ENCODE data around the gene ARHGAP22. TPM values are rescaled to one million over a fixed set of nuclear protein-coding genes. Genes with fewer than 3 reads are reported as not detected.

ARHGAP22 gene
- total RNA-seq, 2 experiments from 2014 or later = 0.19 to 0.46 TPM

DNA sequence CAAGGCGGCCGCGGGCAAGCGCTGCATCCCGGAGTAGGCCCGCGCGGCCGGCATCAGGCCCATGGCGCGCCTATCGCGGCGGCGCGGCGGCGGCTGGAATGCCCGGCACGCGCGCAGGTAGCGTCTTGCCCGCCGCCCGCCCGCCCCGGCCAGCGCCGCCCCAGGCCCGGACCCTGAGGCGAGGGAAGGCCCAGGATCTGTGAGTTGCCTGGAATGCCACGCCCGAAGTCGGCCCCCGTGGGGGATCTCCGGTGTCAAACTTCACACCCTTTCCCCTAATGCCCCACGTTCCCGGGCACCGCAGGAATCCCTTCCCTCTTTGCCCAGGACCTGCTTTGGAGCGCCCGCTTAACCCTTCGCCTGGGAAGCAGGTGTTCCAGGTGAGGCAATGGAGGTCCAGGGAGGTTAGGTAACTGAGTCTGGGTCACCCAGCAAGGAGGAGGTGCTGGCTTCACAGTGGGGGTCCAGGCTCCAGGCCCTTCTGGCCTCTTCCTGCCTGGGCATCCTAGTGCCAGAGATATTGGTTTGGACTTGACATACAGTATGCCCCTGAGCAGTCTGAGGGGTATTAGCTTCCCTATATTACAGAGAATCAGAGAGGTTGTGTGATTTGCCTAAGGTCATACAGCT lies 138.1 kb downstream of the ARHGAP22 start:
- Histone ChIP-seq H3K27ac (ENCODE audit: low read depth, low read length, poor library complexity, severe bottlenecking) (no peak overlapping the region), H3K4me3 (ENCODE audit: low read depth, low read length, poor library complexity, severe bottlenecking) (no peak overlapping the region), H3K36me3 (ENCODE audit: insufficient read depth, low read length) (no peaks in the 10 kb centered on the region), H3K9me3 (ENCODE audit: low read length) (no peaks in the 10 kb centered on the region), H2AFZ (ENCODE audit: low read length) (no peak overlapping the region), H3K79me2 (ENCODE audit: insufficient read depth, low read depth, low read length) (no peaks in the 10 kb centered on the region), H4K20me1 (ENCODE audit: insufficient read depth, low read length) (no peaks in the 10 kb centered on the region), H3K4me2 (ENCODE audit: low read length) (no peak overlapping the region), H3K9me2 (ENCODE audit: insufficient read depth, low read length) (no peaks in the 10 kb centered on the region), H3K4me1 (ENCODE audit: insufficient read depth, low read length, poor library complexity, severe bottlenecking) (no peaks in the 10 kb centered on the region)
- intact Hi-C loops (cut with micrococcal nuclease; ENCODE audit: unreplicated experiment) = no loop called here
- no TSS peak for BruUV-seq (replicated peaks)
- POLR2A ChIA-PET = no interaction called here
- TF ChIP-seq, protein P1, sequence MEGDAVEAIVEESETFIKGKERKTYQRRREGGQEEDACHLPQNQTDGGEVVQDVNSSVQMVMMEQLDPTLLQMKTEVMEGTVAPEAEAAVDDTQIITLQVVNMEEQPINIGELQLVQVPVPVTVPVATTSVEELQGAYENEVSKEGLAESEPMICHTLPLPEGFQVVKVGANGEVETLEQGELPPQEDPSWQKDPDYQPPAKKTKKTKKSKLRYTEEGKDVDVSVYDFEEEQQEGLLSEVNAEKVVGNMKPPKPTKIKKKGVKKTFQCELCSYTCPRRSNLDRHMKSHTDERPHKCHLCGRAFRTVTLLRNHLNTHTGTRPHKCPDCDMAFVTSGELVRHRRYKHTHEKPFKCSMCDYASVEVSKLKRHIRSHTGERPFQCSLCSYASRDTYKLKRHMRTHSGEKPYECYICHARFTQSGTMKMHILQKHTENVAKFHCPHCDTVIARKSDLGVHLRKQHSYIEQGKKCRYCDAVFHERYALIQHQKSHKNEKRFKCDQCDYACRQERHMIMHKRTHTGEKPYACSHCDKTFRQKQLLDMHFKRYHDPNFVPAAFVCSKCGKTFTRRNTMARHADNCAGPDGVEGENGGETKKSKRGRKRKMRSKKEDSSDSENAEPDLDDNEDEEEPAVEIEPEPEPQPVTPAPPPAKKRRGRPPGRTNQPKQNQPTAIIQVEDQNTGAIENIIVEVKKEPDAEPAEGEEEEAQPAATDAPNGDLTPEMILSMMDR (conservative IDR thresholded peaks at IDR 0.05; ENCODE audit: low read length) = no peak
- TF ChIP-seq EZH2phosphoT487 (IDR thresholded peaks at IDR 0.05; ENCODE audit: borderline replicate concordance, low read depth, low read length) = no peak
- CTCF ChIA-PET (ENCODE audit: unreplicated experiment) = no interaction called here
- DNase-seq (ENCODE audit: low spot score) = no peak

DNA sequence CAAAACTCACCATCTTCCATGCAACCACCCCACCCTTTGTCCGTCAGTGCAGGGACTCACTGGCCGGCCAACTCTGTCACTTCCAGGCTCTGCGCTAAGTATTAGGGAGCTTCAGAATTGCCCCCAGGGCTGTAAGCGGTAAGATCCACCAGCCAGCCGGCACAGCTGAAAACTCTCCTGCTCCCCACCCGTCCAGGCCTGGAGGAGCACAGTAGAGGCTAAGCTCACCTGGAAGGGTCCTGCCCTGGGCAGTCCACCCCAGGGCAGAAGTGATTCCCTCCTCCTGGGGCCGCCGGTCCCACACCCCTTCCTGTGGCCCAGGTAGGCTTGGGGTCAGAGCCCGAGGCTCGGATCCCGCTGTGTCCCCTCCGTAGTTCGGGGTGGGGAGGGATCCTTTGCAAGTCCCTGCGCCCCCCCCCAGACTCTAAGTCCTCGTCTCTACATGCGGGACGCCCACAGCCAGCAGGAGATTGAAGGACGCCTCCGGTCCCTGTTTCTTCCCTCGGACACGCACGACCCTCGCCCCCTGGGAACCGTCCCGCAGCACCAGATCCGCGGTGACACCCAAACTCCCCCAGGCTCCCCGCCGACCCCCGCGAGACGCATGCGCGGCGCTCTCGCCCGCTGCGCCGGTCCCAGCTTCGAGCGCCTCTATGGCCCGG lies 138.9 kb downstream of the ARHGAP22 start:
- intact Hi-C loops (cut with micrococcal nuclease; ENCODE audit: unreplicated experiment) = no loop called here
- BruUV-seq (replicated peaks) = no TSS peak
- Histone ChIP-seq H3K9me2 (ENCODE audit: insufficient read depth, low read length) (no peaks in the 10 kb centered on the region), H4K20me1 (ENCODE audit: insufficient read depth, low read length) (no peaks in the 10 kb centered on the region), H3K79me2 (ENCODE audit: insufficient read depth, low read depth, low read length) (no peaks in the 10 kb centered on the region), H3K27ac (ENCODE audit: low read depth, low read length, poor library complexity, severe bottlenecking) (no peak overlapping the region), H3K36me3 (ENCODE audit: insufficient read depth, low read length) (no peaks in the 10 kb centered on the region), H3K4me3 (ENCODE audit: low read depth, low read length, poor library complexity, severe bottlenecking) (no peak overlapping the region), H3K4me2 (ENCODE audit: low read length) (no peak overlapping the region), H3K9me3 (ENCODE audit: low read length) (no peaks in the 10 kb centered on the region), H3K4me1 (ENCODE audit: insufficient read depth, low read length, poor library complexity, severe bottlenecking) (no peaks in the 10 kb centered on the region), H2AFZ (ENCODE audit: low read length) (no peak overlapping the region)
- CTCF ChIA-PET (ENCODE audit: unreplicated experiment) = no interaction called here
- POLR2A ChIA-PET = no interaction called here
- TF ChIP-seq, protein P1 (conservative IDR thresholded peaks at IDR 0.05; ENCODE audit: low read length) = no peak
- no peak for TF ChIP-seq EZH2phosphoT487 (IDR thresholded peaks at IDR 0.05; ENCODE audit: borderline replicate concordance, low read depth, low read length)
- no peak for DNase-seq (ENCODE audit: low spot score)

Data from OCI-LY7 (cell line).